GM23338 (cell line): ENCODE results near the gene PPP6R2. TPM values are rescaled to one million over a fixed set of nuclear protein-coding genes. Genes with fewer than 3 reads are reported as not detected.

Experiments
- ATAC-seq: fragments of 200-7000 bp; cut with Tn5 transposase; 3 replicates; pipeline ENCODE4 v1.9.1; 2020
- DNase-seq: peaks from one replicate; pipeline ENCODE4 v3.0.0-alpha.2; 2015; ENCODE audit warnings: low spot score
- H2AFZ ChIP-seq: fragments of 200-600 bp; sonication (generic); 2 replicates; pipeline ENCODE4 v1.8.0; 2016; ENCODE audit warnings: antibody characterized with exemption, mild to moderate bottlenecking, moderate library complexity
- H3F3A ChIP-seq: fragments of 200-600 bp; sonication (generic); replicated peaks from 2 replicates; pipeline ENCODE4 v1.8.0; 2017; ENCODE audit warnings: antibody characterized with exemption, mixed run types, low read depth
- H3K27ac ChIP-seq: fragments of 200-600 bp; sonication (generic); 2 replicates; pipeline ENCODE4 v1.6.1; 2016; ENCODE audit warnings: low read depth
- H3K27me3 ChIP-seq: fragments of 200-600 bp; sonication (generic); 2 replicates; pipeline ENCODE4 v1.8.0; 2016; ENCODE audit warnings: mild to moderate bottlenecking, mixed run types, moderate library complexity; ENCODE audit not compliant: insufficient read depth
- H3K36me3 ChIP-seq: fragments of 200-600 bp; sonication (generic); 2 replicates; pipeline ENCODE4 v1.8.0; 2016; ENCODE audit warnings: mild to moderate bottlenecking; ENCODE audit not compliant: insufficient read depth
- H3K4me1 ChIP-seq: fragments of 200-600 bp; sonication (generic); 2 replicates; pipeline ENCODE4 v1.8.0; 2016; ENCODE audit warnings: mild to moderate bottlenecking, moderate library complexity; ENCODE audit not compliant: insufficient read depth
- H3K4me2 ChIP-seq: fragments of 200-600 bp; sonication (generic); 2 replicates; pipeline ENCODE4 v1.7.1; 2017; ENCODE audit warnings: mixed run types
- H3K4me3 ChIP-seq: fragments of 200-600 bp; sonication (generic); 2 replicates; pipeline ENCODE4 v1.6.1; 2016; ENCODE audit warnings: mixed run types
- H3K79me2 ChIP-seq: fragments of 200-600 bp; sonication (generic); replicated peaks from 2 replicates; pipeline ENCODE4 v1.8.0; 2017; ENCODE audit warnings: mild to moderate bottlenecking; ENCODE audit not compliant: insufficient read depth
- H3K9me2 ChIP-seq: fragments of 200-600 bp; sonication (generic); 2 replicates; pipeline ENCODE4 v1.8.0; 2017; ENCODE audit not compliant: insufficient read depth
- H4K20me1 ChIP-seq: fragments of 200-600 bp; sonication (generic); replicated peaks from 2 replicates; pipeline ENCODE4 v1.8.0; 2017; ENCODE audit warnings: mild to moderate bottlenecking; ENCODE audit not compliant: insufficient read depth
- H3K27ac Mint-ChIP-seq: 2 replicates; pipeline ENCODE4 v1.8.0; 2020; ENCODE audit warnings: inconsistent platforms, mild to moderate bottlenecking, moderate library complexity, mixed read lengths
- H3K27me3 Mint-ChIP-seq: 3 replicates; pipeline ENCODE4 v1.8.0; 2022; ENCODE audit warnings: low read depth, mild to moderate bottlenecking, moderate library complexity, mixed read lengths, inconsistent platforms; ENCODE audit not compliant: insufficient read depth, poor library complexity
- H3K36me3 Mint-ChIP-seq: 3 replicates; pipeline ENCODE4 v1.8.0; 2021; ENCODE audit warnings: low read depth, mild to moderate bottlenecking, inconsistent platforms, moderate library complexity, mixed read lengths
- H3K4me1 Mint-ChIP-seq: 3 replicates; pipeline ENCODE4 v1.8.0; 2020; ENCODE audit warnings: mild to moderate bottlenecking, inconsistent platforms, mixed read lengths
- H3K4me3 Mint-ChIP-seq: 3 replicates; pipeline ENCODE4 v1.8.0; 2021; ENCODE audit warnings: moderate library complexity, mild to moderate bottlenecking, inconsistent platforms, mixed read lengths
- H3K9me3 Mint-ChIP-seq: 3 replicates; pipeline ENCODE4 v1.8.0; 2020; ENCODE audit warnings: moderate library complexity, mild to moderate bottlenecking, inconsistent platforms, mixed read lengths
- EZH2 ChIP-seq: fragments of 200-600 bp; sonication (generic); IDR thresholded peaks from one replicate; pipeline ENCODE4 v1.8.0; 2017; ENCODE audit warnings: antibody characterized with exemption, mild to moderate bottlenecking, low read depth; ENCODE audit not compliant: unreplicated experiment
- JUNB ChIP-seq: IDR thresholded peaks from one replicate; pipeline ENCODE4 v1.6.1; 2016; ENCODE audit warnings: antibody characterized with exemption; ENCODE audit not compliant: unreplicated experiment
- NANOG ChIP-seq: IDR thresholded peaks from 2 replicates; pipeline ENCODE4 v1.6.1; 2016; ENCODE audit warnings: antibody characterized with exemption, borderline replicate concordance
- POLR2AphosphoS5 ChIP-seq: IDR thresholded peaks from 2 replicates; pipeline ENCODE4 v1.6.1; 2016; ENCODE audit warnings: antibody characterized with exemption, low read depth
- ZNF114 ChIP-seq: fragments of 250-450 bp; sonication (Bioruptor Pico); IDR thresholded peaks from 2 replicates; pipeline ENCODE4 v1.5.0; 2020; ENCODE audit warnings: mild to moderate bottlenecking, moderate library complexity
- ZNF331 ChIP-seq: fragments of 250-450 bp; sonication (Bioruptor Pico); IDR thresholded peaks from 2 replicates; pipeline ENCODE4 v1.5.0; 2020; ENCODE audit warnings: low read depth, mild to moderate bottlenecking, moderate library complexity
- polyA plus RNA-seq: library from polyadenylated mRNA; unstranded; fragments of >200 nt; fragmentation: Nextera tagmentation; extraction: Ambion mirVana; gene quantifications from 2 replicates; pipeline ENCODE4 v1.2.1, GENCODE V29; 2016
- total RNA-seq: library from RNA; depleted of rRNA; stranded (reverse); fragments of >200 nt; shearing (Covaris generic); gene quantifications from 2 replicates; pipeline ENCODE4 v1.2.3, GENCODE V29; 2014
- TF ChIP-seq, protein P1 (sequence below): fragments of 250-450 bp; sonication (Bioruptor Pico); IDR thresholded peaks from 2 replicates; pipeline ENCODE4 v1.5.0; 2020; ENCODE audit warnings: mild to moderate bottlenecking, moderate library complexity
- TF ChIP-seq, protein P2 (sequence below): IDR thresholded peaks from 2 replicates; pipeline ENCODE4 v1.6.1; 2016; ENCODE audit warnings: antibody characterized with exemption

Gene PPP6R2
- total and polyA plus RNA-seq, 2 experiments from 2014 or later, result 11.9 to 45.8 TPM

DNA sequence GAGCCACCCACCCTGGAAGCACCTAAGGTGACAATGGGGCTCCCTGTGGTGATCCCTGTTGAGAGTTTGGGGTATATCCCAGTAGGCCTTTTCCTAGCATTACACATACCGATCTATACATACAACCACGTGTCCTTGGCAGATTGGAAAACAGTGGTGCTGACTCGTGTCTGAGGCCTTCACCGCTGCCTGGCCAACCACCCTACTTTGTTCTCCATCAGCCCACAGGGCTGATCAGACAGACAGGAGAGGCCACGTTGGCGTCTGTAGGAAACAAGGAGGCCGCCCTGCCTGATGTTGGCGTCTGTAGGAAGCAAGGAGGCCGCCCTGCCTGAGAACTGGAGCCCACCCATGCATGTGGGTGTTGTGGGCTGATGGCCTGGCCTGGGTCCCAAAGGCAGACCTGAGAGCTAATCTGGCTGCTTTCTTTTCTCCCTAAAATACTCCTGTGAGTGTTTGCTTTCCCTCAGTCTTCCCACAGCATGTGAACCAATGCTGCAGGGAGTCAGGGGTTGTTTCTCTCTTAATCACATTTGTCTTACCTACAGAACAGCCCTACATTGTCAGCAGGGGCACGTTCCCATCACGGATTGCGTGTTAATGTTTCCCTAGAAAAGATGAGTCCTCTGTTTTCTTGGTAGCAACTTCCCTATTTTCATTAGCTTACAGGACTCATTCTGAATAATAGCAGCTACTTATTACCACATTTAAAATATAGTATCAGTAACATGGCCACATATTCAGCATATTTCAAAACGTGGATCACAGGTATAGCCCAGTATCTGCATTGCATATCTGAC lies 74.5 kb downstream of the PPP6R2 start (continued):
- TF ChIP-seq, protein P1, sequence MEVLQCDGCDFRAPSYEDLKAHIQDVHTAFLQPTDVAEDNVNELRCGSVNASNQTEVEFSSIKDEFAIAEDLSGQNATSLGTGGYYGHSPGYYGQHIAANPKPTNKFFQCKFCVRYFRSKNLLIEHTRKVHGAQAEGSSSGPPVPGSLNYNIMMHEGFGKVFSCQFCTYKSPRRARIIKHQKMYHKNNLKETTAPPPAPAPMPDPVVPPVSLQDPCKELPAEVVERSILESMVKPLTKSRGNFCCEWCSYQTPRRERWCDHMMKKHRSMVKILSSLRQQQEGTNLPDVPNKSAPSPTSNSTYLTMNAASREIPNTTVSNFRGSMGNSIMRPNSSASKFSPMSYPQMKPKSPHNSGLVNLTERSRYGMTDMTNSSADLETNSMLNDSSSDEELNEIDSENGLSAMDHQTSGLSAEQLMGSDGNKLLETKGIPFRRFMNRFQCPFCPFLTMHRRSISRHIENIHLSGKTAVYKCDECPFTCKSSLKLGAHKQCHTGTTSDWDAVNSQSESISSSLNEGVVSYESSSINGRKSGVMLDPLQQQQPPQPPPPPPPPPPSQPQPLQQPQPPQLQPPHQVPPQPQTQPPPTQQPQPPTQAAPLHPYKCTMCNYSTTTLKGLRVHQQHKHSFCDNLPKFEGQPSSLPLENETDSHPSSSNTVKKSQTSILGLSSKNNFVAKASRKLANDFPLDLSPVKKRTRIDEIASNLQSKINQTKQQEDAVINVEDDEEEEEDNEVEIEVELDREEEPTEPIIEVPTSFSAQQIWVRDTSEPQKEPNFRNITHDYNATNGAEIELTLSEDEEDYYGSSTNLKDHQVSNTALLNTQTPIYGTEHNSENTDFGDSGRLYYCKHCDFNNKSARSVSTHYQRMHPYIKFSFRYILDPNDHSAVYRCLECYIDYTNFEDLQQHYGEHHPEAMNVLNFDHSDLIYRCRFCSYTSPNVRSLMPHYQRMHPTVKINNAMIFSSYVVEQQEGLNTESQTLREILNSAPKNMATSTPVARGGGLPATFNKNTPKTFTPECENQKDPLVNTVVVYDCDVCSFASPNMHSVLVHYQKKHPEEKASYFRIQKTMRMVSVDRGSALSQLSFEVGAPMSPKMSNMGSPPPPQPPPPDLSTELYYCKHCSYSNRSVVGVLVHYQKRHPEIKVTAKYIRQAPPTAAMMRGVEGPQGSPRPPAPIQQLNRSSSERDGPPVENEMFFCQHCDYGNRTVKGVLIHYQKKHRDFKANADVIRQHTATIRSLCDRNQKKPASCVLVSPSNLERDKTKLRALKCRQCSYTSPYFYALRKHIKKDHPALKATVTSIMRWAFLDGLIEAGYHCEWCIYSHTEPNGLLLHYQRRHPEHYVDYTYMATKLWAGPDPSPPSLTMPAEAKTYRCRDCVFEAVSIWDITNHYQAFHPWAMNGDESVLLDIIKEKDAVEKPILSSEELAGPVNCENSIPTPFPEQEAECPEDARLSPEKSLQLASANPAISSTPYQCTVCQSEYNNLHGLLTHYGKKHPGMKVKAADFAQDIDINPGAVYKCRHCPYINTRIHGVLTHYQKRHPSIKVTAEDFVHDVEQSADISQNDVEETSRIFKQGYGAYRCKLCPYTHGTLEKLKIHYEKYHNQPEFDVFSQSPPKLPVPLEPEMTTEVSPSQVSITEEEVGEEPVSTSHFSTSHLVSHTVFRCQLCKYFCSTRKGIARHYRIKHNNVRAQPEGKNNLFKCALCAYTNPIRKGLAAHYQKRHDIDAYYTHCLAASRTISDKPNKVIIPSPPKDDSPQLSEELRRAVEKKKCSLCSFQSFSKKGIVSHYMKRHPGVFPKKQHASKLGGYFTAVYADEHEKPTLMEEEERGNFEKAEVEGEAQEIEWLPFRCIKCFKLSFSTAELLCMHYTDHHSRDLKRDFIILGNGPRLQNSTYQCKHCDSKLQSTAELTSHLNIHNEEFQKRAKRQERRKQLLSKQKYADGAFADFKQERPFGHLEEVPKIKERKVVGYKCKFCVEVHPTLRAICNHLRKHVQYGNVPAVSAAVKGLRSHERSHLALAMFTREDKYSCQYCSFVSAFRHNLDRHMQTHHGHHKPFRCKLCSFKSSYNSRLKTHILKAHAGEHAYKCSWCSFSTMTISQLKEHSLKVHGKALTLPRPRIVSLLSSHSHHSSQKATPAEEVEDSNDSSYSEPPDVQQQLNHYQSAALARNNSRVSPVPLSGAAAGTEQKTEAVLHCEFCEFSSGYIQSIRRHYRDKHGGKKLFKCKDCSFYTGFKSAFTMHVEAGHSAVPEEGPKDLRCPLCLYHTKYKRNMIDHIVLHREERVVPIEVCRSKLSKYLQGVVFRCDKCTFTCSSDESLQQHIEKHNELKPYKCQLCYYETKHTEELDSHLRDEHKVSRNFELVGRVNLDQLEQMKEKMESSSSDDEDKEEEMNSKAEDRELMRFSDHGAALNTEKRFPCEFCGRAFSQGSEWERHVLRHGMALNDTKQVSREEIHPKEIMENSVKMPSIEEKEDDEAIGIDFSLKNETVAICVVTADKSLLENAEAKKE, result no peak
- TF ChIP-seq ZNF114 (CRISPR knock-in tag) (no peak), JUNB (no peak), POLR2AphosphoS5 (no peak), NANOG (no peak), EZH2 (no peak)

DNA sequence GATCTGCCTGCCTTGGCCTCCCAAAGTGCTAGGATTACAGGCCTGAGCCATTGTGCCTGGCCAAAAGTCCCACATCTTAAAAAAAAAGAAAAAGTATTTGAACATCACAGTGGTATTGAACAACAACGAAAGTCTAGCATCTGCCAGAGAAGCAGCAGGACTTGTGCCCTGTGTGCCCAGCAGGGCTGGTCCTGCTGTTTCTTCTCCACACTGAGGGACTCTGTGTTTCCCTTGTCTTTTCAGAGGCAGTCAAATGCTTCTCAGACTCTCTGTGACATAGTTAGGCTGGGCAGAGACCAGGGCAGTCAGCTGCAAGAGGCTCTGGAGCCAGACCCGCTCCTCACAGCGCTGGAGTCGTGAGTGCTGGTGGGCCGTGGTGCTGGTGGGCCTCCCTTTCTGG lies 75.5 kb downstream of the PPP6R2 start:
- no peaks in the 10 kb centered on the region for H3K9me3 Mint-ChIP-seq
- no peaks in the 10 kb centered on the region for H3K4me1 Mint-ChIP-seq
- peaks cover 9% of the 10 kb centered on the region; the same call in 1 of the 2 replicates for H3K36me3 ChIP-seq
- H3K79me2 ChIP-seq, result no peaks in the 10 kb centered on the region
- H3K4me1 ChIP-seq, result no peaks in the 10 kb centered on the region
- no peak overlapping the region for H3K4me3 Mint-ChIP-seq
- no peaks in the 10 kb centered on the region for H3K27me3 ChIP-seq
- H3K27ac Mint-ChIP-seq, result no peak overlapping the region
- peaks cover 47% of the 10 kb centered on the region; the same call in 2 of the 3 replicates for H3K36me3 Mint-ChIP-seq
- H2AFZ ChIP-seq, result no peak overlapping the region
- DNase-seq (no peak), ATAC-seq (no peak)
- no peaks in the 10 kb centered on the region; the same call in none of the 2 replicates for H4K20me1 ChIP-seq
- H3F3A ChIP-seq, result no peaks in the 10 kb centered on the region
- H3K4me2 ChIP-seq, result no peak overlapping the region
- no peak overlapping the region for H3K27ac ChIP-seq
- no peak overlapping the region for H3K4me3 ChIP-seq
- no peaks in the 10 kb centered on the region for H3K27me3 Mint-ChIP-seq
- H3K9me2 ChIP-seq, result no peaks in the 10 kb centered on the region
- TF ChIP-seq, protein P2, sequence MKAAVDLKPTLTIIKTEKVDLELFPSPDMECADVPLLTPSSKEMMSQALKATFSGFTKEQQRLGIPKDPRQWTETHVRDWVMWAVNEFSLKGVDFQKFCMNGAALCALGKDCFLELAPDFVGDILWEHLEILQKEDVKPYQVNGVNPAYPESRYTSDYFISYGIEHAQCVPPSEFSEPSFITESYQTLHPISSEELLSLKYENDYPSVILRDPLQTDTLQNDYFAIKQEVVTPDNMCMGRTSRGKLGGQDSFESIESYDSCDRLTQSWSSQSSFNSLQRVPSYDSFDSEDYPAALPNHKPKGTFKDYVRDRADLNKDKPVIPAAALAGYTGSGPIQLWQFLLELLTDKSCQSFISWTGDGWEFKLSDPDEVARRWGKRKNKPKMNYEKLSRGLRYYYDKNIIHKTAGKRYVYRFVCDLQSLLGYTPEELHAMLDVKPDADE, result no peak
- TF ChIP-seq, protein P1, result no peak
- no peak for TF ChIP-seq ZNF331
- no peak for TF ChIP-seq ZNF114 (CRISPR knock-in tag)
- no peak for TF ChIP-seq JUNB
